ENCODE measurements around the gene LPAR4. TPM values are rescaled to one million over a fixed set of nuclear protein-coding genes. Genes with fewer than 3 reads are reported as not detected.

The LPAR4 gene
- total RNA-seq, 2 experiments from 2014 or later, result not detected

DNA sequence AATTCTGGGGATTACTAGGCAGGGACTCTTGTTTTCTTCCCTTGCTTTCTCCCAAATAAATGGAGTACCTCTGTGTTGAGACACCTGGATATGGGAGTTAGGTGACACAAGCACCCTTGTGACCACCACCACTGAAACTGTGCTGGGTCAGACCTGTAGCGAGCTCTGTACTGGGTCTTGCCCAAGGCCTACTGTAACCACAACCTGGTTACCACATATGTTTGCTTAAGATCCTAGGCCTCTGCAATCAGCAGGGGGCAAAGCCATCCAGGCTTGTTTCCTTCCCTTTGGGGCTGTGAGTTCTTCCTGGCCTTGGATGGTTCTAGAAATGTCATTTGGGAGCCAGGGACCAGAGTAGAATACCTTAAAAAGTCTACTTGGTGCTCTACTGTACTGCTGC, 49.4 kb downstream of the LPAR4 start:
- no peak overlapping the region for H3K27ac ChIP-seq (ENCODE audit: low read depth in 1 of 2, low read length in 2 of 2)
- ATAC-seq (ENCODE audit: poor library complexity) (no peak), DNase-seq (no peak)
- no peak overlapping the region for H3K4me3 ChIP-seq (ENCODE audit: low read length)
- H3K36me3 ChIP-seq (ENCODE audit: insufficient read depth, low read length), result no peaks in the 10 kb centered on the region
- H3K4me1 ChIP-seq (ENCODE audit: insufficient read depth, low read length), result no peaks in the 10 kb centered on the region
- Mint-ChIP-seq H3K4me3 (no peak overlapping the region), H3K9me3 (peaks cover 5% of the 10 kb centered on the region), H3K36me3 (ENCODE audit: low read depth) (no peaks in the 10 kb centered on the region), H3K27me3 (no peaks in the 10 kb centered on the region), H3K4me1 (ENCODE audit: low read depth) (peaks cover 14% of the 10 kb centered on the region), H3K27ac (no peak overlapping the region)
- TF ChIP-seq, protein P1, sequence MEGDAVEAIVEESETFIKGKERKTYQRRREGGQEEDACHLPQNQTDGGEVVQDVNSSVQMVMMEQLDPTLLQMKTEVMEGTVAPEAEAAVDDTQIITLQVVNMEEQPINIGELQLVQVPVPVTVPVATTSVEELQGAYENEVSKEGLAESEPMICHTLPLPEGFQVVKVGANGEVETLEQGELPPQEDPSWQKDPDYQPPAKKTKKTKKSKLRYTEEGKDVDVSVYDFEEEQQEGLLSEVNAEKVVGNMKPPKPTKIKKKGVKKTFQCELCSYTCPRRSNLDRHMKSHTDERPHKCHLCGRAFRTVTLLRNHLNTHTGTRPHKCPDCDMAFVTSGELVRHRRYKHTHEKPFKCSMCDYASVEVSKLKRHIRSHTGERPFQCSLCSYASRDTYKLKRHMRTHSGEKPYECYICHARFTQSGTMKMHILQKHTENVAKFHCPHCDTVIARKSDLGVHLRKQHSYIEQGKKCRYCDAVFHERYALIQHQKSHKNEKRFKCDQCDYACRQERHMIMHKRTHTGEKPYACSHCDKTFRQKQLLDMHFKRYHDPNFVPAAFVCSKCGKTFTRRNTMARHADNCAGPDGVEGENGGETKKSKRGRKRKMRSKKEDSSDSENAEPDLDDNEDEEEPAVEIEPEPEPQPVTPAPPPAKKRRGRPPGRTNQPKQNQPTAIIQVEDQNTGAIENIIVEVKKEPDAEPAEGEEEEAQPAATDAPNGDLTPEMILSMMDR (IDR thresholded peaks at IDR 0.05), result no peak
- H3K27me3 ChIP-seq (ENCODE audit: control insufficient read depth in 1 of 2, insufficient read depth in 2 of 2, low read length in 2 of 2), result no peaks in the 10 kb centered on the region
- intact Hi-C loops (cut with DNase I, micrococcal nuclease), result no loop called here
- POLR2A ChIA-PET, result no interaction called here
- CTCF ChIA-PET, result no interaction called here
- H3K9me3 ChIP-seq (ENCODE audit: control insufficient read depth in 1 of 2, insufficient read depth in 1 of 2, low read length in 2 of 2), result peaks cover 0 to 5% of the 10 kb centered on the region in 2 experiments

DNA sequence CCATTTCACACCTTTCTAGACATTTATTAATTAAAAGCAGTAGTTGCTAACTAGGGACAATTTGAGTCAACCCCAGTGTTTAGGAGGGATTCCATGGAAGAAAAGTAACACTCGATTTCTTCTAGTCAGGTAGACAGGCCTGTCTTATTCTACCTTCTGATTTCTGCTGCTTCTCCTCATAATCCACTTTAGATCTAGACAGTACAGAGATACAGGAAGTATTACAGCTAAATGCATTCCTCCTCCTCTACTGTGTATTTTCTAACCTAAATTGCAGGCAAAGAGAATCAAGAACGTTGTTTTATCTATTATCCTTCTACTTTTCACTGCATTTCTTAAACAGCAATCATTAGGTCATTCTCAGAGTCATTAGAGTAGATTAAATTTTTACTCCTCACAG, 52.6 kb downstream of the LPAR4 start:
- POLR2A ChIA-PET, result no interaction called here
- intact Hi-C loops (cut with DNase I, micrococcal nuclease), result no loop called here
- Mint-ChIP-seq H3K36me3 (ENCODE audit: low read depth) (no peaks in the 10 kb centered on the region), H3K4me3 (no peak overlapping the region), H3K27ac (no peak overlapping the region), H3K9me3 (peaks cover 5% of the 10 kb centered on the region), H3K27me3 (no peaks in the 10 kb centered on the region), H3K4me1 (ENCODE audit: low read depth) (peaks cover 14% of the 10 kb centered on the region)
- ATAC-seq (ENCODE audit: poor library complexity) (no peak), DNase-seq (no peak)
- Histone ChIP-seq H3K27ac (ENCODE audit: low read depth in 1 of 2, low read length in 2 of 2) (no peak overlapping the region), H3K27me3 (ENCODE audit: control insufficient read depth in 1 of 2, insufficient read depth in 2 of 2, low read length in 2 of 2) (no peaks in the 10 kb centered on the region), H3K4me3 (ENCODE audit: low read length) (no peak overlapping the region), H3K4me1 (ENCODE audit: insufficient read depth, low read length) (no peaks in the 10 kb centered on the region), H3K36me3 (ENCODE audit: insufficient read depth, low read length) (no peaks in the 10 kb centered on the region), H3K9me3 (ENCODE audit: control insufficient read depth in 1 of 2, insufficient read depth in 1 of 2, low read length in 2 of 2) (peaks cover 0 to 5% of the 10 kb centered on the region in 2 experiments)
- TF ChIP-seq, protein P1 (IDR thresholded peaks at IDR 0.05), result no peak
- CTCF ChIA-PET, result no interaction called here

DNA sequence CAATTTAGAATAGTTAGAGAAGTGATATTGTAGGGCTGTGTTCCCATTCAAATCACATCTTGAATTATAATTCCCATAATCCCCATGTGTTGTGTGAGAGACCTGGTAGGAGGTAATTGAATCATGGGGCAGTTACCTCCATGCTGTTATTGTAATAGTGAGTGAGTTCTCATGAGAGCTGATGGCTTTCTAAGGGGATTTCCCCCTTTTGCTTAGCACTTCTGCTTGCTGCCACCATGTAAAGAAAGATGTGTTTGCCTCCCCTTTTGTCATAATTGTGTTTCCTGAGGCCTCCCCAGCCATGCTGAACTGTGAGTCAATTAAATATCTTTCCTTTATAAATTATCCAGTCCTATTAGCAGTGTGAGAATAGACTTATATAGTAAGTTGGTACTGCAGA, 53.2 kb downstream of the LPAR4 start:
- H3K4me3 ChIP-seq (ENCODE audit: low read length), result no peak overlapping the region
- ChIA-PET POLR2A (no interaction called here), CTCF (no interaction called here)
- H3K9me3 ChIP-seq (ENCODE audit: control insufficient read depth in 1 of 2, insufficient read depth in 1 of 2, low read length in 2 of 2), result peaks cover 0 to 5% of the 10 kb centered on the region in 2 experiments
- no peak overlapping the region for H3K27ac ChIP-seq (ENCODE audit: low read depth in 1 of 2, low read length in 2 of 2)
- H3K27ac Mint-ChIP-seq, result no peak overlapping the region
- no peaks in the 10 kb centered on the region for H3K36me3 Mint-ChIP-seq (ENCODE audit: low read depth)
- H3K4me1 ChIP-seq (ENCODE audit: insufficient read depth, low read length), result no peaks in the 10 kb centered on the region
- H3K4me1 Mint-ChIP-seq (ENCODE audit: low read depth), result peaks cover 14% of the 10 kb centered on the region
- TF ChIP-seq, protein P1 (IDR thresholded peaks at IDR 0.05), result no peak
- H3K9me3 Mint-ChIP-seq, result peaks cover 5% of the 10 kb centered on the region
- H3K36me3 ChIP-seq (ENCODE audit: insufficient read depth, low read length), result no peaks in the 10 kb centered on the region
- ATAC-seq (ENCODE audit: poor library complexity) (no peak), DNase-seq (no peak)
- no peak overlapping the region for H3K4me3 Mint-ChIP-seq
- intact Hi-C loops (cut with DNase I, micrococcal nuclease), result no loop called here
- H3K27me3 ChIP-seq (ENCODE audit: control insufficient read depth in 1 of 2, insufficient read depth in 2 of 2, low read length in 2 of 2), result no peaks in the 10 kb centered on the region
- H3K27me3 Mint-ChIP-seq, result no peaks in the 10 kb centered on the region

Data from CD4-positive, alpha-beta T cell (primary cell).